Esophagus squamous epithelium (tissue), 5 donors: Measurements from ENCODE around the gene PDXDC1. TPM values are rescaled to one million over a fixed set of nuclear protein-coding genes. Genes with fewer than 3 reads are reported as not detected.
"Not testable (repeated sequence)": the region's sequence is repeated elsewhere in the genome, so short reads cannot be mapped to it uniquely, and the experiment has no call there.

ENCODE experiments used
- DNase-seq: peaks from one replicate; lab custom pipeline; 2025; lab: John Stamatoyannopoulos, UW
- H3K27ac ChIP-seq, 4 donors: fragments of 200-600 bp; sonication (generic); one replicate each; pipeline ENCODE4 v1.5.1; 2016 to 2019; ENCODE audit warnings: mild to moderate bottlenecking in 1 of 4
- H3K27me3 ChIP-seq, 4 donors: fragments of 200-600 bp; sonication (generic); 1 replicate in 3 of 4; 2 replicates in 1 of 4; pipeline versions ENCODE4 v1.5.1 to v1.6.0; 2017 to 2021; ENCODE audit warnings: antibody characterized with exemption in 1 of 4
- H3K36me3 ChIP-seq, 3 donors: fragments of 200-600 bp; sonication (generic); one replicate each; pipeline ENCODE4 v1.5.1; 2016 to 2019
- H3K4me1 ChIP-seq, 3 donors: fragments of 200-600 bp; sonication (generic); one replicate each; pipeline ENCODE4 v1.5.1; 2017 to 2019
- H3K4me3 ChIP-seq, 4 donors: fragments of 200-600 bp; sonication (generic); 1 replicate in 3 of 4; 2 replicates in 1 of 4; pipeline ENCODE4 v1.5.1; 2016 to 2019; ENCODE audit warnings: mild to moderate bottlenecking in 2 of 4, moderate library complexity in 1 of 4
- H3K9me3 ChIP-seq, 3 donors: fragments of 200-600 bp; sonication (generic); one replicate each; pipeline ENCODE4 v1.5.1; 2016 to 2019
- WGBS, 2 donors: methylation state at CpG; one replicate each; pipeline ENCODE4 v1.1.5; 2018; 5-methylcytosine and 5-hydroxymethylcytosine counted together
- intact Hi-C: fragments of 100-400 bp; cut with DNase I; formaldehyde crosslinking; loops from one replicate; pipeline ENCODE4 v1.15.0; 2022
- total RNA-seq, 4 donors: library from RNA; depleted of rRNA; stranded (reverse); fragments of >200 nt; gene quantifications; one replicate each; pipeline ENCODE4 v1.1.0, GENCODE V29; 2016
- TF ChIP-seq, protein P1 (sequence below), 6 experiments: fragments of 450-650 bp in 4 of 6; fragments of 200-600 bp in 2 of 6; sonication (generic) in 2 of 6; IDR thresholded peaks; one replicate each; pipeline ENCODE4 v1.5.1; 2016 to 2019; ENCODE audit warnings: antibody characterized with exemption in 6 of 6, mild to moderate bottlenecking in 4 of 6, moderate library complexity in 4 of 6
- donor health status: DM: yes; HTN: yes; CAD: no.

Gene PDXDC1
- total RNA-seq, 4 donors from 2014 or later, result 40.3 to 76.5 (median 53.9) TPM

DNA sequence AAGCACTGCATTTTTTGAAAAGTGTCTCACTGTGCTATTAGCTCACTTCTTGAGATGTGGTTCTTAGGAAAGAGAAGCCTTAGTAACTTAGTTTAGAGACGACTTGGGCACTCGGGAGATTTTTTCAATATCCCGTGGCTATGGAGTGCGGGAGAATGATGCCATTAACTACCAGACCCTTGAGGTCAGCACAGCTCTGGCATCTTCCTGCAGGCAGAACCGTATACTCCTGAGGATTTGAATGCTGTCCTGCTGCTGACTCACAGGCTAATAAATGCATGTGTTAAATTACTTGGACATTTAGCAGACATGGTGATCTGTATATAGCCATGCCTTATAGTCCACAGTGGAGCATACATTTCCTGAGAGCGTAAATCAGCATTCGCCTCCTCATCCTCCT lies 46.6 kb downstream of the PDXDC1 start:
- Histone ChIP-seq H3K36me3 (peaks cover 0 to 98% (median 19%) of the 10 kb centered on the region in 3 donors), H3K4me1 (peaks cover 0 to 35% (median 5%) of the 10 kb centered on the region in 3 donors)
- 84 to 88% methylated on average over 7 of the region's 7 CpGs for WGBS, 2 donors
- H3K9me3 ChIP-seq, H3K27ac ChIP-seq, H3K4me3 ChIP-seq, H3K27me3 ChIP-seq, DNase-seq, intact Hi-C loops: not testable (repeated sequence)

GRCh38 chr16:15022194-15022593 lies 47.4 kb downstream of the PDXDC1 start:
- H3K4me3 ChIP-seq, intact Hi-C loops, DNase-seq, H3K27ac ChIP-seq, H3K27me3 ChIP-seq, H3K9me3 ChIP-seq: not testable (repeated sequence)
- TF ChIP-seq, protein P1, sequence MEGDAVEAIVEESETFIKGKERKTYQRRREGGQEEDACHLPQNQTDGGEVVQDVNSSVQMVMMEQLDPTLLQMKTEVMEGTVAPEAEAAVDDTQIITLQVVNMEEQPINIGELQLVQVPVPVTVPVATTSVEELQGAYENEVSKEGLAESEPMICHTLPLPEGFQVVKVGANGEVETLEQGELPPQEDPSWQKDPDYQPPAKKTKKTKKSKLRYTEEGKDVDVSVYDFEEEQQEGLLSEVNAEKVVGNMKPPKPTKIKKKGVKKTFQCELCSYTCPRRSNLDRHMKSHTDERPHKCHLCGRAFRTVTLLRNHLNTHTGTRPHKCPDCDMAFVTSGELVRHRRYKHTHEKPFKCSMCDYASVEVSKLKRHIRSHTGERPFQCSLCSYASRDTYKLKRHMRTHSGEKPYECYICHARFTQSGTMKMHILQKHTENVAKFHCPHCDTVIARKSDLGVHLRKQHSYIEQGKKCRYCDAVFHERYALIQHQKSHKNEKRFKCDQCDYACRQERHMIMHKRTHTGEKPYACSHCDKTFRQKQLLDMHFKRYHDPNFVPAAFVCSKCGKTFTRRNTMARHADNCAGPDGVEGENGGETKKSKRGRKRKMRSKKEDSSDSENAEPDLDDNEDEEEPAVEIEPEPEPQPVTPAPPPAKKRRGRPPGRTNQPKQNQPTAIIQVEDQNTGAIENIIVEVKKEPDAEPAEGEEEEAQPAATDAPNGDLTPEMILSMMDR (IDR thresholded peaks at IDR 0.05), result peak in 4 of 6 experiments; percentile 22 to 44 (median 29)
- WGBS, 2 donors, result 27 to 39% methylated on average over 4 of the region's 4 CpGs
- Histone ChIP-seq H3K4me1 (peaks cover 0 to 31% (median 0%) of the 10 kb centered on the region in 3 donors), H3K36me3 (peaks cover 0 to 98% (median 19%) of the 10 kb centered on the region in 3 donors)

GRCh38 chr16:15023381-15024077 lies 48.7 kb downstream of the PDXDC1 start:
- DNase-seq, H3K9me3 ChIP-seq, H3K27ac ChIP-seq, intact Hi-C loops, H3K4me3 ChIP-seq, H3K27me3 ChIP-seq: not testable (repeated sequence)
- H3K4me1 ChIP-seq, result peaks cover 0 to 37% (median 0%) of the 10 kb centered on the region in 3 donors
- peaks cover 0 to 98% (median 14%) of the 10 kb centered on the region in 3 donors for H3K36me3 ChIP-seq
- 89% methylated on average over 13 of the region's 13 CpGs for WGBS, 2 donors

- Histone ChIP-seq H3K4me1 (peaks cover 0 to 50% (median 0%) of the 10 kb centered on the region in 3 donors), H3K27ac (peak overlapping the region in 1 of 4 donors; percentile 62), H3K36me3 (peaks cover 0 to 99% (median 11%) of the 10 kb centered on the region in 3 donors)
- intact Hi-C loops, DNase-seq, H3K4me3 ChIP-seq, H3K9me3 ChIP-seq, H3K27me3 ChIP-seq: not testable (repeated sequence)
- WGBS, 2 donors, result 71 to 81% methylated on average over 1 of the region's 1 CpG
Observed at GRCh38 chr16:15024858-15025199, 50.0 kb downstream of the PDXDC1 start.

DNA sequence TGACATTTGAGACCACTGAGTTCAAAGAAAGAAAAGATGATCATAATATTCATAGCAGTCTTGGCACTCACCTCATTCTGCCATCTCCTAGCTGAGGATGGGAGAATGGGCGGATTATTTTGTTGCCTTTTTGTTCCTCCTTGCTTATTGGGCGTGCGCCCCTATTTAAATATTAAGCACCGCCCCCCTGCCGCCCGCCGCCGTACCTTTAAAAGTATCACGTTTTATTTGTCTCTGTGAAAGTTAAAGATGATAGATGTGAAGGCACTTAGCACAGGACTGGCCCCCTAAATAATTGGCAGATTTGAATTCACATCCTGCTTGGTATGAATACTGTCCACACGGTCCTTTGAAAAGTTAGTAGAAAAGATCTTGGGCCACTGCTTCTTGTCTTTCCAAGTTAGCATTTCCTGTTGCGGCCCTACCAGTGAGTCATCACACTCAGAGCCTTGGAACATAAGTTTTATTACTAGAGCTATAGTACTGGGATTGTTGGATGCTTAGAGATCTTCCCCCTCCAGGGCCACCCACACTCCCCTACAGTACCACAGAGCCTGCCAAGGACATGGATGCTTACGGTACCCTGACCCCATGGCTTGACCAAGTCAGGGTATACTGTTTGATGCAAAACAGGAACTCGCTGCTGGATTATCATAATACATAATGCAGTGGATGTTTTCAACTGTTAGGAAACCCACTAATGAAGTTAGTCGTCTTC lies 50.6 kb downstream of the PDXDC1 start:
- H3K4me3 ChIP-seq, intact Hi-C loops, H3K27me3 ChIP-seq, H3K9me3 ChIP-seq, DNase-seq: not testable (repeated sequence)
- peaks cover 0 to 98% (median 12%) of the 10 kb centered on the region in 3 donors for H3K36me3 ChIP-seq
- 78 to 79% methylated on average over 14 of the region's 14 CpGs for WGBS, 2 donors
- peaks cover 0 to 52% (median 0%) of the 10 kb centered on the region in 3 donors for H3K4me1 ChIP-seq
- peak overlapping the region in 2 of 4 donors; percentile 30 to 62 for H3K27ac ChIP-seq

DNA sequence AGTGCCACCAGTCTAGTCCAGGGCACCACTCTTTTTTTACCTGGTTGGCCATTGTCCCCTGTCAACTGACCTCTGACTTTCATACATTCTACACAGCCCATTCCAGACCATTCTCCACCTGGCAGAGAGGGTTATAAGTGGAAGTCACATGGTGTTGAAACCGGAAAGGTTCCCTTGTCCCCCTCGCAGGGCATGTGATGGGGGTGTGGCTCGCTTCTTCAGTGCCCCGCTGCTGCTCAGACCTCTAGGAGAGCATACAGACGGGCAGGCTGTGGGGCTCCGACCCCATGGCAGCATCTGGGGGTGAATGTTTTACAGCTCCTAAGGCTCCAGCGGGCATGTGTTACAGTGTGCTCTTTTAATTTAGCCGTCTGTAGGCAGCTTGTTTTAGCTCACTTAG lies 52.2 kb downstream of the PDXDC1 start:
- DNase-seq, H3K27me3 ChIP-seq, H3K4me3 ChIP-seq, H3K27ac ChIP-seq, H3K9me3 ChIP-seq, intact Hi-C loops: not testable (repeated sequence)
- WGBS, 2 donors, result 58 to 82% methylated on average over 2 to 4 of the region's 8 CpGs
- Histone ChIP-seq H3K4me1 (peaks cover 0 to 47% (median 0%) of the 10 kb centered on the region in 3 donors), H3K36me3 (peaks cover 4 to 98% (median 19%) of the 10 kb centered on the region in 3 donors)

- H3K36me3 ChIP-seq, result peaks cover 10 to 98% (median 20%) of the 10 kb centered on the region in 3 donors
- H3K9me3 ChIP-seq, H3K27me3 ChIP-seq, H3K4me3 ChIP-seq, intact Hi-C loops, DNase-seq: not testable (repeated sequence)
- 78 to 84% methylated on average over 27 to 28 of the region's 29 CpGs for WGBS, 2 donors
- peaks cover 0 to 47% (median 0%) of the 10 kb centered on the region in 3 donors for H3K4me1 ChIP-seq
- peak overlapping the region in 2 of 4 donors; percentile 28 to 50 for H3K27ac ChIP-seq
Observed at GRCh38 chr16:15027503-15028344, 52.9 kb downstream of the PDXDC1 start.

- H3K27me3 ChIP-seq, H3K4me3 ChIP-seq, intact Hi-C loops, DNase-seq, H3K9me3 ChIP-seq: not testable (repeated sequence)
- 69 to 87% methylated on average over 6 of the region's 6 CpGs for WGBS, 2 donors
- Histone ChIP-seq H3K4me1 (peaks cover 0 to 47% (median 0%) of the 10 kb centered on the region in 3 donors), H3K36me3 (peaks cover 16 to 98% (median 26%) of the 10 kb centered on the region in 3 donors), H3K27ac (peak overlapping the region in 1 of 4 donors; percentile 50)
Observed at GRCh38 chr16:15028345-15028715, 53.5 kb downstream of the PDXDC1 start.

- intact Hi-C loops, DNase-seq, H3K27me3 ChIP-seq, H3K9me3 ChIP-seq, H3K4me3 ChIP-seq: not testable (repeated sequence)
- Histone ChIP-seq H3K27ac (peak overlapping the region in 2 of 4 donors; percentile 0 to 50), H3K4me1 (peaks cover 0 to 47% (median 0%) of the 10 kb centered on the region in 3 donors), H3K36me3 (peaks cover 22 to 98% (median 27%) of the 10 kb centered on the region in 3 donors)
- WGBS, 2 donors, result 74 to 80% methylated on average over 20 to 25 of the region's 27 CpGs
Observed at GRCh38 chr16:15028801-15029698, 54.2 kb downstream of the PDXDC1 start.

GRCh38 chr16:15029749-15030148 lies 54.9 kb downstream of the PDXDC1 start:
- Histone ChIP-seq H3K4me1 (peaks cover 0 to 45% (median 0%) of the 10 kb centered on the region in 3 donors), H3K36me3 (peaks cover 28 to 98% (median 33%) of the 10 kb centered on the region in 3 donors), H3K27ac (peak overlapping the region in 1 of 4 donors; percentile 50)
- DNase-seq, H3K9me3 ChIP-seq, H3K27me3 ChIP-seq, H3K4me3 ChIP-seq, intact Hi-C loops: not testable (repeated sequence)
- WGBS, 2 donors, result 75 to 85% methylated on average over 6 of the region's 6 CpGs
